ENCODE data around the gene CRKL. TPM values are rescaled to one million over a fixed set of nuclear protein-coding genes. Genes with fewer than 3 reads are reported as not detected.

CRKL gene
- total RNA-seq, 1 donor from 2014 or later: 59.6 TPM

DNA sequence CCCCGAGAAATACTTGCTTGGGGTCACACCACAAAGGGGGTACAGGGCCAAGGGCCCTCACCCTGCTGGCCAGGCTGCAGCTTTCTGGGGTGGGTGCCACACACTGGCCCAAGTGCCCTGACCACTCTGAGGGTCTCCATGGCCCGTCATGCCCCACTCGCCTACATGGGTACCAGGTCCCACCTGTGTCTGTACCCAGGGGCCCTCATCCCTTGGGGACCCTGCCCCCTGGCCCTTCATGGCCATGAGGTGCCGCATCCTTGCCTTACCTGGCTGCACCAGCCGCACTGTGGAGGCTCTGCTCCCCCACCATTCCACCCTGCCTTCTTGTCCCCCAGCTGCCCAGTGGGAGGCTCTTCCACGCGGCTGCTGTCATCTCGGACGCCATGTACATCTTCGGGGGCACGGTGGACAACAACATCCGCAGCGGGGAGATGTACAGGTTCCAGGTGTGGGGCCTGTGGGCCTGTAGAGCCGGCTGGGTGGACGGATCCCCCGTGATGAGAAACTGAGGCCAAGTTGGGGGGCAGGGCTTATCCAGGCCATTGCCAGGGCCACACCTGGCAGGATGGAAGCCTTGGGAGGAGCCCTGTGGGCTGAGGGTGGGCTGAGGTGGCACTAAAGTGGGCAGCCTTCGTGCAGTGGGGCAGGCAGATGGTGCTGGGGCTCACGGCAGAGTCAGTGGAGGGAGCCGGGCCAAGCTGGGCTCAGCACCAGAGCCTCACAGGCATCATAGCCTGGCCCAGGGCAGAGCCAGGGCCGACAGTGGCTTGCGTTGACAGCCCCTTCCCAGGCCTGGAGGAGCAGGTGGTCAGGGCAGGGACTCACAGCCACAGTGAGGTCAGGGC is 75.5 kb downstream of the CRKL start:
- Mint-ChIP-seq H3K27me3 (ENCODE audit: unreplicated experiment) (peaks cover 5% of the 10 kb centered on the region), H3K4me3 (ENCODE audit: unreplicated experiment) (no peak overlapping the region), H3K4me1 (ENCODE audit: low read depth, unreplicated experiment) (no peaks in the 10 kb centered on the region), H3K36me3 (ENCODE audit: unreplicated experiment) (no peaks in the 10 kb centered on the region), H3K27ac (ENCODE audit: unreplicated experiment) (no peak overlapping the region), H3K9me3 (ENCODE audit: unreplicated experiment) (peaks cover 3% of the 10 kb centered on the region)
- TF ChIP-seq, protein P1, sequence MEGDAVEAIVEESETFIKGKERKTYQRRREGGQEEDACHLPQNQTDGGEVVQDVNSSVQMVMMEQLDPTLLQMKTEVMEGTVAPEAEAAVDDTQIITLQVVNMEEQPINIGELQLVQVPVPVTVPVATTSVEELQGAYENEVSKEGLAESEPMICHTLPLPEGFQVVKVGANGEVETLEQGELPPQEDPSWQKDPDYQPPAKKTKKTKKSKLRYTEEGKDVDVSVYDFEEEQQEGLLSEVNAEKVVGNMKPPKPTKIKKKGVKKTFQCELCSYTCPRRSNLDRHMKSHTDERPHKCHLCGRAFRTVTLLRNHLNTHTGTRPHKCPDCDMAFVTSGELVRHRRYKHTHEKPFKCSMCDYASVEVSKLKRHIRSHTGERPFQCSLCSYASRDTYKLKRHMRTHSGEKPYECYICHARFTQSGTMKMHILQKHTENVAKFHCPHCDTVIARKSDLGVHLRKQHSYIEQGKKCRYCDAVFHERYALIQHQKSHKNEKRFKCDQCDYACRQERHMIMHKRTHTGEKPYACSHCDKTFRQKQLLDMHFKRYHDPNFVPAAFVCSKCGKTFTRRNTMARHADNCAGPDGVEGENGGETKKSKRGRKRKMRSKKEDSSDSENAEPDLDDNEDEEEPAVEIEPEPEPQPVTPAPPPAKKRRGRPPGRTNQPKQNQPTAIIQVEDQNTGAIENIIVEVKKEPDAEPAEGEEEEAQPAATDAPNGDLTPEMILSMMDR (IDR thresholded peaks at IDR 0.05; ENCODE audit: partially characterized antibody, unreplicated experiment): no peak
- no peak for DNase-seq

DNA sequence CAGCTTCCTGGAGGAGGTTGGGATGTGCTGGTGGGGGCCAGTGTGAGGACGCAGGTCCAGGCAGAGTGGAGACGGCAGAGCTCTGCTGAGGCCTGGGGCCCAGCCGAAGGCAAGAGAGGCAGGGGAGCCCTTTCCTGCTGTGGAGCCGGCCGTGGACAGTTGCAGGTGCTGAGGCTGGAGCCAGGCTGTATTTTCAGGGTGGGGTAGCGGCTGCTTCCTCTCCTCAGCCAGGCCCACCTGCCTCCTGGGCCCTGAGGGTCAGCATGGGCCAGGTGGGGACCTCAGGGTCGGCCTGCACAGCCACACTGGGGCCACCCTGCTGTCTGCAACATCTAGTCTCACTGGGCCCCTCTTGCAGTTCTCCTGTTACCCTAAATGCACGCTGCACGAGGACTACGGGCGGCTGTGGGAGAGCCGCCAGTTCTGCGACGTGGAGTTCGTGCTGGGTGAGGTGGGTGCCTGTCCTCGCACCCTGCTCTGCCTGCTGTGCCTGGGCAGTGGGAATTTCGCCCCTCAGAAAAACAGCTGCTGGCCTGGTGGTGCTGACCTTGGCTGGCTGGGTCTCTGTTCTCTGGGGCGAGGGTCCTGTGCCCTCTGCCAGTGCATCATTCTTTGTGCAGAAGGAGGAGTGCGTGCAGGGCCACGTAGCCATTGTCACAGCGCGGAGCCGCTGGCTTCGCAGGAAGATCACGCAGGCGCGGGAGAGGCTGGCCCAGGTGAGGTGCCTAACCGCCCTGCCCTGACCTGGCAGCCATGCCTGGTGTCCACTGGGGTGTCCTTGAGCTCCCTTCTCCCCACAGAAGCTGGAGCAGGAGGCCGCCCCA is 76.3 kb downstream of the CRKL start:
- H3K4me3 Mint-ChIP-seq (ENCODE audit: unreplicated experiment): no peak overlapping the region
- H3K9me3 Mint-ChIP-seq (ENCODE audit: unreplicated experiment): peaks cover 3% of the 10 kb centered on the region
- H3K4me1 Mint-ChIP-seq (ENCODE audit: low read depth, unreplicated experiment): no peaks in the 10 kb centered on the region
- H3K27me3 Mint-ChIP-seq (ENCODE audit: unreplicated experiment): peaks cover 5% of the 10 kb centered on the region
- H3K36me3 Mint-ChIP-seq (ENCODE audit: unreplicated experiment): no peaks in the 10 kb centered on the region
- DNase-seq: no peak
- TF ChIP-seq, protein P1 (IDR thresholded peaks at IDR 0.05; ENCODE audit: partially characterized antibody, unreplicated experiment): no peak
- H3K27ac Mint-ChIP-seq (ENCODE audit: unreplicated experiment): no peak overlapping the region

DNA sequence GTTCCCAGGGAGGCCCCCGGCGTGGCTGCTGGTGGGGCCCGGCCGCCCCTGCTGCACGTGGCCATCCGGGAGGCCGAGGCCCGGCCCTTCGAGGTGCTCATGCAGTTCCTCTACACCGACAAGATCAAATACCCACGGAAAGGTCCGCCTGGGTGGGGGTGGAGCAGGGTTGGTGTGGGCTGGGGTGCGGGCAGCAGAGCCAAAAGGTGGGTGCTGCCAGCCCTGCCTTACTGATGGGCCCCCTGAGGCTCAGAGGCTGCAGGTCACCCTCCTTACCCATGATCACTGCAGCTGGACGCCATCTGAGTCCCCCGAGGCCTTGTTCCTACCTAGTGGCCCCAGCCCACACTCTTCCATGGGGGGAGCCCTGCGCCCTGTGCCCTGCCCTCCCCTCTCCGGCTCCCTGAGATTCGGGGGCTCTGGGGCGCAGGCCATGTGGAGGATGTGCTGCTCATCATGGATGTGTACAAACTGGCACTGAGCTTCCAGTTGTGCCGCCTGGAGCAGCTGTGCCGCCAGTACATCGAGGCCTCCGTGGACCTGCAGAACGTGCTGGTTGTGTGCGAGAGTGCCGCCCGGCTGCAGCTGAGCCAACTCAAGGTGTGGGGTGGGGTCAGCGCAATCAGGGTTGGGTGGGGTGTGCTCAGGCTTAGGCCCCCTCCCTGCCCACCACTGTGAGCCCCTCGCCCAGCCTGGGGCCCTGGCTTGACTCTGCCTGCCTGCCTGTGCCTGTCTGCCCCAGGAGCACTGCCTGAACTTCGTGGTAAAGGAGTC is 77.1 kb downstream of the CRKL start:
- no peak for DNase-seq

DNA sequence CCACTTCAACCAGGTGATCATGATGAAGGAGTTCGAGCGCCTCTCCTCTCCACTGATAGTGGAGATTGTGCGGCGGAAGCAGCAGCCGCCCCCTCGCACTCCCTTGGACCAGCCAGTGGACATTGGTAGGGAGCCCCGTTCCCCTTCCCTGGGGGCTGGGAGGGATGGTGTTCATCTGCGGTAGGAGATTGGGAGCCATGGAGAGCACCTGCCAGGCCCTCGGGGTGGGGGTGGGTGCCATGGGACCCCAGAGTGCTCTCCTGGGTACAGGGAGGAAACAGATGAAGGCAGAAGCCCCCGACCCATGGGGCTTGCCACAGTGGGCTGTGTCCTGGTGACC is 77.7 kb downstream of the CRKL start:
- TF ChIP-seq, protein P1 (IDR thresholded peaks at IDR 0.05; ENCODE audit: partially characterized antibody, unreplicated experiment): no peak
- H3K27me3 Mint-ChIP-seq (ENCODE audit: unreplicated experiment): peaks cover 5% of the 10 kb centered on the region
- no peak overlapping the region for H3K27ac Mint-ChIP-seq (ENCODE audit: unreplicated experiment)
- no peak overlapping the region for H3K4me3 Mint-ChIP-seq (ENCODE audit: unreplicated experiment)
- peaks cover 3% of the 10 kb centered on the region for H3K9me3 Mint-ChIP-seq (ENCODE audit: unreplicated experiment)
- H3K36me3 Mint-ChIP-seq (ENCODE audit: unreplicated experiment): no peaks in the 10 kb centered on the region
- H3K4me1 Mint-ChIP-seq (ENCODE audit: low read depth, unreplicated experiment): no peaks in the 10 kb centered on the region
- no peak for DNase-seq

More for the DNA sequence above, 77.1 kb downstream of the CRKL start:
- Mint-ChIP-seq H3K4me1 (ENCODE audit: low read depth, unreplicated experiment) (no peaks in the 10 kb centered on the region), H3K36me3 (ENCODE audit: unreplicated experiment) (no peaks in the 10 kb centered on the region), H3K9me3 (ENCODE audit: unreplicated experiment) (peaks cover 3% of the 10 kb centered on the region), H3K27me3 (ENCODE audit: unreplicated experiment) (peaks cover 5% of the 10 kb centered on the region), H3K27ac (ENCODE audit: unreplicated experiment) (no peak overlapping the region), H3K4me3 (ENCODE audit: unreplicated experiment) (no peak overlapping the region)
- TF ChIP-seq, protein P1 (IDR thresholded peaks at IDR 0.05; ENCODE audit: partially characterized antibody, unreplicated experiment): no peak
